IMR-90 (cell line): ENCODE data around the gene UQCRC1. TPM values are rescaled to one million over a fixed set of nuclear protein-coding genes. Genes with fewer than 3 reads are reported as not detected.

Source experiments
- ATAC-seq: fragments of 200-7000 bp; cut with Tn5 transposase; 2 replicates; pipeline ENCODE4 v1.9.1; 2020; ENCODE audit warnings: low read depth, mild to moderate bottlenecking, moderate library complexity
- BruUV-seq: library from RNA; stranded (reverse); fragments of 400-500 nt; replicated peaks from 2 replicates; lab custom pipeline; 2021; lab: Mats Ljungman, UMichigan
- CTCF ChIA-PET: fragments of 300-600 bp; formaldehyde crosslinking; extraction: SDS; loops from one replicate; lab custom pipeline; 2021; ENCODE audit warnings: antibody characterized with exemption; lab: Yijun Ruan, JAX
- POLR2A ChIA-PET: fragments of 300-600 bp; sonication (Branson Sonifier 250); formaldehyde crosslinking; loops from one replicate; lab custom pipeline; 2022; ENCODE audit warnings: antibody characterized with exemption; ENCODE audit not compliant: unreplicated experiment; lab: Charles Lee
- DNase-seq: peaks from one replicate; pipeline ENCODE4 v3.0.0; 2013
- H2AFZ ChIP-seq: replicated peaks from 2 replicates; pipeline ENCODE3; 2013; ENCODE audit warnings: low read length, mild to moderate bottlenecking; ENCODE audit not compliant: poor library complexity
- H2AK5ac ChIP-seq: 2 replicates; pipeline ENCODE4 v1.6.1; 2013; ENCODE audit warnings: low read depth, low read length, inconsistent platforms
- H2AK9ac ChIP-seq: replicated peaks from 2 replicates; pipeline ENCODE3; 2013; ENCODE audit warnings: mild to moderate bottlenecking, low read depth, low read length, moderate library complexity; ENCODE audit not compliant: poor library complexity
- H2BK120ac ChIP-seq: 2 replicates; pipeline ENCODE4 v1.6.1; 2013; ENCODE audit warnings: low read depth, low read length, inconsistent platforms
- H2BK15ac ChIP-seq: 3 replicates; pipeline ENCODE4 v1.6.1; 2013; ENCODE audit warnings: low read depth, low read length, inconsistent platforms
- H2BK20ac ChIP-seq: 2 replicates; pipeline ENCODE4 v1.6.1; 2013; ENCODE audit warnings: low read depth, mild to moderate bottlenecking, inconsistent platforms, low read length, moderate library complexity
- H2BK5ac ChIP-seq: 2 replicates; pipeline ENCODE4 v1.6.1; 2013; ENCODE audit warnings: mild to moderate bottlenecking, low read depth, low read length, inconsistent platforms; ENCODE audit not compliant: poor library complexity, severe bottlenecking
- H3K14ac ChIP-seq: replicated peaks from 2 replicates; pipeline ENCODE4 v1.6.1; 2013; ENCODE audit warnings: low read depth, low read length, inconsistent platforms
- H3K18ac ChIP-seq: 2 replicates; pipeline ENCODE4 v1.6.1; 2013; ENCODE audit warnings: low read depth, low read length, control low read depth
- H3K23ac ChIP-seq: 2 replicates; pipeline ENCODE4 v1.6.1; 2013; ENCODE audit warnings: low read depth, low read length, inconsistent platforms
- H3K27ac ChIP-seq: 2 replicates; pipeline ENCODE4 v1.5.1; 2013; ENCODE audit warnings: mild to moderate bottlenecking, control low read depth, low read length; ENCODE audit not compliant: insufficient read depth
- H3K27me3 ChIP-seq: 2 replicates; pipeline ENCODE4 v1.6.1; 2013; ENCODE audit warnings: low read length; ENCODE audit not compliant: control insufficient read depth, insufficient read depth
- H3K36me3 ChIP-seq: 2 replicates; pipeline ENCODE4 v1.6.1; 2013; ENCODE audit warnings: low read length, mixed read lengths; ENCODE audit not compliant: control insufficient read depth, insufficient read depth
- H3K4ac ChIP-seq: 2 replicates; pipeline ENCODE4 v1.6.1; 2013; ENCODE audit warnings: low read depth, low read length, inconsistent platforms
- H3K4me1 ChIP-seq: 2 replicates; pipeline ENCODE4 v1.6.1; 2013; ENCODE audit warnings: low read length, mixed read lengths; ENCODE audit not compliant: control insufficient read depth, insufficient read depth
- H3K4me2 ChIP-seq: 2 replicates; pipeline ENCODE4 v1.6.1; 2013; ENCODE audit warnings: low read depth, mild to moderate bottlenecking, control low read depth, low read length, moderate library complexity
- H3K4me3 ChIP-seq: 2 replicates; pipeline ENCODE4 v1.5.1; 2013; ENCODE audit warnings: low read depth, mild to moderate bottlenecking, control low read depth, low read length, moderate library complexity; ENCODE audit not compliant: insufficient read depth
- H3K56ac ChIP-seq: 2 replicates; pipeline ENCODE4 v1.6.1; 2013; ENCODE audit warnings: low read length, inconsistent platforms; ENCODE audit not compliant: insufficient read depth; ENCODE audit errors: extremely low read depth
- H3K79me1 ChIP-seq, 2 experiments: 2 replicates each; pipeline ENCODE4 v1.6.1; 2013; ENCODE audit warnings: low read length in 2 of 2, inconsistent platforms in 1 of 2, low read depth in 1 of 2
- H3K9ac ChIP-seq: 2 replicates; pipeline ENCODE4 v1.6.1; 2013; ENCODE audit warnings: low read depth, low read length, control low read depth
- H3K9me1 ChIP-seq: 2 replicates; pipeline ENCODE4 v1.6.1; 2013; ENCODE audit warnings: low read length, inconsistent platforms; ENCODE audit not compliant: insufficient read depth
- H3K9me3 ChIP-seq: 2 replicates; pipeline ENCODE4 v1.6.1; 2013; ENCODE audit warnings: low read length; ENCODE audit not compliant: control insufficient read depth, insufficient read depth
- H4K20me1 ChIP-seq: 2 replicates; pipeline ENCODE4 v1.6.1; 2013; ENCODE audit warnings: low read length, inconsistent platforms; ENCODE audit not compliant: insufficient read depth
- H4K5ac ChIP-seq: 2 replicates; pipeline ENCODE4 v1.6.1; 2013; ENCODE audit warnings: mild to moderate bottlenecking, low read depth, low read length, control low read depth
- H4K8ac ChIP-seq, 2 experiments: 2 replicates each; pipeline ENCODE4 v1.6.1; 2013; ENCODE audit warnings: low read depth in 2 of 2, low read length in 2 of 2, control low read depth in 1 of 2, inconsistent platforms in 1 of 2
- H4K91ac ChIP-seq: 2 replicates; pipeline ENCODE4 v1.6.1; 2013; ENCODE audit warnings: low read depth, low read length, inconsistent platforms; ENCODE audit not compliant: insufficient read depth
- CEBPB ChIP-seq: IDR thresholded peaks from 2 replicates; pipeline ENCODE4 v1.6.1; 2012; ENCODE audit warnings: low read depth, low read length, improper control_type of control experiment
- ELK1 ChIP-seq: fragments of 150-350 bp; IDR thresholded peaks from 2 replicates; pipeline ENCODE4 v1.6.1; 2016; ENCODE audit warnings: low read depth, mild to moderate bottlenecking, low read length, moderate library complexity, borderline replicate concordance
- WGBS, 2 experiments: methylation state at CpG; one replicate each; pipeline versions ENCODE4 v1.1.5 to v1.1.7; 2013; ENCODE audit warnings: missing lambda C conversion rate in 2 of 2; ENCODE audit not compliant: insufficient read length in 1 of 2; ENCODE audit errors: extremely low coverage in 2 of 2; 5-methylcytosine and 5-hydroxymethylcytosine counted together
- dilution Hi-C: fragments of 300-500 bp; cut with HindIII; formaldehyde crosslinking; loops from one replicate; pipeline ENCODE4 v1.14.3; 2018; ENCODE audit warnings: low sequenced_read_pairs; ENCODE audit not compliant: unreplicated experiment
- in situ Hi-C: fragments of 300-500 bp; cut with MboI; formaldehyde crosslinking; loops from 3 replicates; pipeline ENCODE4 v1.14.3; 2019; ENCODE audit warnings: low sequenced_read_pairs, inconsistent platforms, mixed read lengths
- intact Hi-C: fragments of 100-400 bp; cut with micrococcal nuclease; formaldehyde crosslinking; loops from 2 replicates; pipeline ENCODE4 v1.10.0; 2022
- polyA plus RNA-seq, 3 experiments: library from polyadenylated mRNA; depleted of rRNA; stranded (reverse); fragments of >200 nt; gene quantifications; 2 replicates each; pipeline ENCODE4 v1.2.3, GENCODE V29; 2012; ENCODE audit warnings: low replicate concordance in 1 of 3
- total RNA-seq: library from RNA; depleted of rRNA; stranded (reverse); fragments of >200 nt; gene quantifications from 2 replicates; pipeline ENCODE4 v1.2.3, GENCODE V29; 2012

The UQCRC1 gene
- total and polyA plus RNA-seq, 2 of the 4 experiments (the other 2 are of a cell fraction) = 474 to 1,365 TPM

- Histone ChIP-seq H3K9ac (no peak overlapping the region), H3K9me1 (peaks cover 11% of the 10 kb centered on the region), H2BK5ac (no peak overlapping the region), H3K9me3 (no peaks in the 10 kb centered on the region), H2BK15ac (no peak overlapping the region), H3K4ac (no peak overlapping the region), H3K27me3 (no peaks in the 10 kb centered on the region), H4K5ac (no peak overlapping the region), H3K14ac (no peak overlapping the region), H2BK20ac (no peak overlapping the region), H3K56ac (no peak overlapping the region), H3K4me1 (no peaks in the 10 kb centered on the region), H3K27ac (no peak overlapping the region; the same call in 1 of the 2 replicates), H3K18ac (no peak overlapping the region), H2AK5ac (no peak overlapping the region), H3K79me1 (peaks cover 4 to 9% of the 10 kb centered on the region in 2 experiments; a peak in 2 of 4 replicates), H4K91ac (no peak overlapping the region), H2AFZ (no peak overlapping the region), H2AK9ac (no peak overlapping the region), H3K4me2 (no peak overlapping the region), H3K23ac (no peak overlapping the region), H4K8ac (no peak overlapping the region), H3K36me3 (peaks cover 77% of the 10 kb centered on the region), H3K4me3 (no peak overlapping the region), H2BK120ac (no peak overlapping the region), H4K20me1 (peaks cover 6% of the 10 kb centered on the region; the same call in 1 of the 2 replicates)
- DNase-seq (no peak), ATAC-seq (no peak)
- dilution Hi-C loops (no loop called here), in situ Hi-C loops (no loop called here), intact Hi-C loops (no loop called here)
- ChIA-PET CTCF (no interaction called here), POLR2A (no interaction called here)
- 74% methylated on average over 3 of the region's 7 CpGs; no CpG with 5 or more reads in 1 of the 2 experiments for WGBS, 2 experiments
- BruUV-seq = no TSS peak
- no peak for TF ChIP-seq ELK1
- TF ChIP-seq CEBPB = no peak
Observed at GRCh38 chr3:48572517-48572916, 36.9 kb downstream of the UQCRC1 start.
